ENCODE data around the gene DUSP22. TPM values are rescaled to one million over a fixed set of nuclear protein-coding genes. Genes with fewer than 3 reads are reported as not detected.

The DUSP22 gene
- total and polyA plus RNA-seq, 9 of the 15 experiments (the other 6 are each of a cell fraction or from before 2014, with no cell fraction given), result 9.3 to 19.4 (median 11.8) TPM

DNA sequence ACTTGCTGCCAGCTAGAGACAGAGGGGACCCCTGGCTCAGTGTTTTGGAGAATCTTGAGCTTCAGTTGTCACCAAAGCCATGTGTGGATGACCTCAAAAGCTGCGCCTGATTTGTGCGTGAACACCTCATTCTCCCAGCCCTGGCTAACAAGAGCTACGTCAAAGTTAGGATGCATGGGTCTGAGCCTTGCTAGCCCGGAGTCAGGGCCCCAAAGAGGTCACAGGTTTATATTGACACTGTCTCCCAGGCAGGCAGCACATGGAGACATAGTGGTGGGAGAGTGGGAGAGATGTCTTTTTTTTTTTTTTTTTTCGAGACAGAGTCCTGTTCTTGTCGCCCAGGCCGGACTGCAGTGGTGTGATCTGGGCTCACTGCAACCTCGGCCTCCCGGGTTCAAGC lies 36.1 kb upstream of the DUSP22 start (continued):
- TF ChIP-seq, protein P1, sequence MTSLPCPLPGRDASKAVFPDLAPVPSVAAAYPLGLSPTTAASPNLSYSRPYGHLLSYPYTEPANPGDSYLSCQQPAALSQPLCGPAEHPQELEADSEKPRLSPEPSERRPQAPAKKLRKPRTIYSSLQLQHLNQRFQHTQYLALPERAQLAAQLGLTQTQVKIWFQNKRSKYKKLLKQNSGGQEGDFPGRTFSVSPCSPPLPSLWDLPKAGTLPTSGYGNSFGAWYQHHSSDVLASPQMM (CRISPR knock-in tag; IDR thresholded peaks at IDR 0.05), result no peak
- TF ChIP-seq SNRNP70 (optimal IDR thresholded peaks at IDR 0.05; ENCODE audit: low read depth, low read length) (no peak), ZNF707 (CRISPR knock-in tag; conservative IDR thresholded peaks at IDR 0.05) (no peak)
- TF ChIP-seq, protein P2, sequence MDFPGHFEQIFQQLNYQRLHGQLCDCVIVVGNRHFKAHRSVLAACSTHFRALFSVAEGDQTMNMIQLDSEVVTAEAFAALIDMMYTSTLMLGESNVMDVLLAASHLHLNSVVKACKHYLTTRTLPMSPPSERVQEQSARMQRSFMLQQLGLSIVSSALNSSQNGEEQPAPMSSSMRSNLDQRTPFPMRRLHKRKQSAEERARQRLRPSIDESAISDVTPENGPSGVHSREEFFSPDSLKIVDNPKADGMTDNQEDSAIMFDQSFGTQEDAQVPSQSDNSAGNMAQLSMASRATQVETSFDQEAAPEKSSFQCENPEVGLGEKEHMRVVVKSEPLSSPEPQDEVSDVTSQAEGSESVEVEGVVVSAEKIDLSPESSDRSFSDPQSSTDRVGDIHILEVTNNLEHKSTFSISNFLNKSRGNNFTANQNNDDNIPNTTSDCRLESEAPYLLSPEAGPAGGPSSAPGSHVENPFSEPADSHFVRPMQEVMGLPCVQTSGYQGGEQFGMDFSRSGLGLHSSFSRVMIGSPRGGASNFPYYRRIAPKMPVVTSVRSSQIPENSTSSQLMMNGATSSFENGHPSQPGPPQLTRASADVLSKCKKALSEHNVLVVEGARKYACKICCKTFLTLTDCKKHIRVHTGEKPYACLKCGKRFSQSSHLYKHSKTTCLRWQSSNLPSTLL (IDR thresholded peaks at IDR 0.05), result no peak

DNA sequence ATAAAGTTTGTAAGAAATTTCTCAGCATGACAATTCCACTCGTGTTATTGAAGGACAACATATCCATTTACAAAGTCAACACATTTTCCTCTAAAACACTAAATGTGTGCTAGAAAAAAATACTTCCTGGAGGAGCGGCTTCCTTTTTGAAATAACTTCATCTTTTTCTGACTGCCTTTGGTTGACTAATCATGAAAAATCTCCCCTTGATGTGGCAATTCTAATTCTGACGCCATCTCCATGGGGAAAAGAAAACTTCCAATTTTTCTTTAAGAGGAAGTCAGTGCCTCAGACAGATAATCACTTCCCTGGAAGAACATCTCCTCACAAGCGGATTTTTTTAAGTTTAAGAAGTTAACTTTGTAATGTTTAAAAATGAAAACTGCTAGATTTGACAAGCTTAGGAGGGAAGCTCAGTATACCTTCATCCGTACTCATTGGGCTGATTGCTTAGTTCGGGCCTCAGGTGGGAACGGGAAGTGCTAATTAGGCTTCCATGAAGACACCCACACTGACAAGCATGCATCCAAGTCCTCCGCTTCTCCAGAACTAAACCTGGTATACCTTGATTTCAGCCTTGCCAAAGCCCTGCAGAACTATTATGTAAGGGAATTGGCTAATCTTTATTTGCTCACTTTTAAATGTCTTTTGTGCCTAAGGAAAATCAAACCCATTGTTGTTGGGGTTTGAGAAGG lies 35.1 kb upstream of the DUSP22 start:
- Histone ChIP-seq H3K36me3 (ENCODE audit: control insufficient read depth, insufficient read depth, low read length) (no peaks in the 10 kb centered on the region), H2AFZ (ENCODE audit: low read depth, low read length) (no peak overlapping the region), H3K9me1 (ENCODE audit: control insufficient read depth, insufficient read depth, low read length) (no peaks in the 10 kb centered on the region), H3K4me3 (no peak overlapping the region), H3K27me3 (ENCODE audit: control insufficient read depth in 2 of 2, insufficient read depth in 2 of 2, low read length in 2 of 2) (peaks cover 20 to 33% of the 10 kb centered on the region in 2 experiments; a peak in 4 of 5 replicates), H3K27ac (ENCODE audit: extremely low read depth, low read depth, low read length) (no peak overlapping the region), H3K9ac (ENCODE audit: insufficient read depth in 1 of 2, low read depth in 2 of 2, low read length in 2 of 2) (no peak overlapping the region), H4K20me1 (replicated peaks; ENCODE audit: control insufficient read depth, insufficient read depth, low read length) (no peaks in the 10 kb centered on the region), H3K4me2 (ENCODE audit: insufficient read depth, low read length) (no peak overlapping the region), H3K79me2 (ENCODE audit: control insufficient read depth, insufficient read depth, low read length) (no peaks in the 10 kb centered on the region), H3K4me1 (replicated peaks in 1 of 2; ENCODE audit: control insufficient read depth in 2 of 2, insufficient read depth in 2 of 2, low read length in 2 of 2) (no peaks in the 10 kb centered on the region), H3K9me3 (replicated peaks; ENCODE audit: control insufficient read depth, insufficient read depth, low read depth, low read length) (no peaks in the 10 kb centered on the region)
- in situ Hi-C loops (cut with MboI) (no loop called here), intact Hi-C loops (cut with micrococcal nuclease) (no loop called here)
- no TSS peak for BruUV-seq (replicated peaks)
- DNase-seq (ENCODE audit: extremely low read depth in 1 of 4, low spot score in 3 of 4), result no peak
- WGBS (ENCODE audit: insufficient coverage, low coverage, missing lambda C conversion rate), result 3% methylated on average over 8 of the region's 8 CpGs
- no peak for ATAC-seq
- no peak for FAIRE-seq
- CTCF ChIA-PET (ENCODE audit: low intra/inter-chr PET ratio), result no interaction called here
- POLR2A ChIA-PET, result no interaction called here
- TF ChIP-seq, protein P3, sequence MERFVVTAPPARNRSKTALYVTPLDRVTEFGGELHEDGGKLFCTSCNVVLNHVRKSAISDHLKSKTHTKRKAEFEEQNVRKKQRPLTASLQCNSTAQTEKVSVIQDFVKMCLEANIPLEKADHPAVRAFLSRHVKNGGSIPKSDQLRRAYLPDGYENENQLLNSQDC (CRISPR knock-in tag; IDR thresholded peaks at IDR 0.05), result no peak
- no peak for TF ChIP-seq MEF2A (IDR thresholded peaks at IDR 0.05; ENCODE audit: control insufficient read depth, low read depth, low read length)
- no peak for TF ChIP-seq JUND (IDR thresholded peaks at IDR 0.05; ENCODE audit: borderline replicate concordance, low read depth, low read length)
- no peak for TF ChIP-seq JUND (tag; IDR thresholded peaks at IDR 0.05; ENCODE audit: borderline replicate concordance, low read depth, low read length)
- TF ChIP-seq, protein P4, sequence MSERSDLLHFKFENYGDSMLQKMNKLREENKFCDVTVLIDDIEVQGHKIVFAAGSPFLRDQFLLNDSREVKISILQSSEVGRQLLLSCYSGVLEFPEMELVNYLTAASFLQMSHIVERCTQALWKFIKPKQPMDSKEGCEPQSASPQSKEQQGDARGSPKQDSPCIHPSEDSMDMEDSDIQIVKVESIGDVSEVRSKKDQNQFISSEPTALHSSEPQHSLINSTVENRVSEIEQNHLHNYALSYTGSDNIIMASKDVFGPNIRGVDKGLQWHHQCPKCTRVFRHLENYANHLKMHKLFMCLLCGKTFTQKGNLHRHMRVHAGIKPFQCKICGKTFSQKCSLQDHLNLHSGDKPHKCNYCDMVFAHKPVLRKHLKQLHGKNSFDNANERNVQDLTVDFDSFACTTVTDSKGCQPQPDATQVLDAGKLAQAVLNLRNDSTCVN (CRISPR knock-in tag; IDR thresholded peaks at IDR 0.05), result no peak
- TF ChIP-seq, protein P5, sequence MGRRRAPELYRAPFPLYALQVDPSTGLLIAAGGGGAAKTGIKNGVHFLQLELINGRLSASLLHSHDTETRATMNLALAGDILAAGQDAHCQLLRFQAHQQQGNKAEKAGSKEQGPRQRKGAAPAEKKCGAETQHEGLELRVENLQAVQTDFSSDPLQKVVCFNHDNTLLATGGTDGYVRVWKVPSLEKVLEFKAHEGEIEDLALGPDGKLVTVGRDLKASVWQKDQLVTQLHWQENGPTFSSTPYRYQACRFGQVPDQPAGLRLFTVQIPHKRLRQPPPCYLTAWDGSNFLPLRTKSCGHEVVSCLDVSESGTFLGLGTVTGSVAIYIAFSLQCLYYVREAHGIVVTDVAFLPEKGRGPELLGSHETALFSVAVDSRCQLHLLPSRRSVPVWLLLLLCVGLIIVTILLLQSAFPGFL (CRISPR knock-in tag; IDR thresholded peaks at IDR 0.05), result no peak
- TF ChIP-seq ZC3H4 (CRISPR knock-in tag; IDR thresholded peaks at IDR 0.05; ENCODE audit: borderline replicate concordance), result no peak
- no peak for TF ChIP-seq XRCC5 (IDR thresholded peaks at IDR 0.05; ENCODE audit: low read depth, low read length)
- TF ChIP-seq HMGN3 (IDR thresholded peaks at IDR 0.05; ENCODE audit: borderline replicate concordance, extremely low read depth, insufficient read length, low read depth, low read length), result no peak
- no peak for TF ChIP-seq SLC30A9 (CRISPR knock-in tag; IDR thresholded peaks at IDR 0.05)
